Measurements from ENCODE around the gene SLC6A7.
A peak's percentile ranks its signal among the peaks of the same experiment; 100 is the strongest.

Gene SLC6A7

DNA sequence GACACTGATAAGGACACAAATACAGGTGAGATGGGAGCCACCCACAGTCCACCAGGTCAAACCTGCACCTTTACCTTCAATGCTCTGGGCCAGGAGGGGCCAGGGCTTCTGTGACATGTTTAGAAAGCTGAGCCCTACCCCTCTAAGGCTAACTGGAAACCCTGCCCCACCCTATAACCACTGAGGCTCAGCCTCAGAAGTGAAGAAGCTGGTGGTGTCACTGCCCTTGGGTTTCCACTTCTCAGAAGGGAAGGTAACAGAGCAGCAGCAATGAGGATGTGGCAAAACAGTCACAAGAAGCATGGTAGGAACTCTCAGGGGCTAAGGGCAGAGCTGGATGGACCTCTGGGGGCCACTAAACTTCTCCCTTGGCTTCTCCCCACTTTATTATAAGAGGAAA is 40.2 kb upstream of the SLC6A7 start:
- no peak for DNase-seq (ENCODE audit: low read depth)
- TF ChIP-seq, protein P1, sequence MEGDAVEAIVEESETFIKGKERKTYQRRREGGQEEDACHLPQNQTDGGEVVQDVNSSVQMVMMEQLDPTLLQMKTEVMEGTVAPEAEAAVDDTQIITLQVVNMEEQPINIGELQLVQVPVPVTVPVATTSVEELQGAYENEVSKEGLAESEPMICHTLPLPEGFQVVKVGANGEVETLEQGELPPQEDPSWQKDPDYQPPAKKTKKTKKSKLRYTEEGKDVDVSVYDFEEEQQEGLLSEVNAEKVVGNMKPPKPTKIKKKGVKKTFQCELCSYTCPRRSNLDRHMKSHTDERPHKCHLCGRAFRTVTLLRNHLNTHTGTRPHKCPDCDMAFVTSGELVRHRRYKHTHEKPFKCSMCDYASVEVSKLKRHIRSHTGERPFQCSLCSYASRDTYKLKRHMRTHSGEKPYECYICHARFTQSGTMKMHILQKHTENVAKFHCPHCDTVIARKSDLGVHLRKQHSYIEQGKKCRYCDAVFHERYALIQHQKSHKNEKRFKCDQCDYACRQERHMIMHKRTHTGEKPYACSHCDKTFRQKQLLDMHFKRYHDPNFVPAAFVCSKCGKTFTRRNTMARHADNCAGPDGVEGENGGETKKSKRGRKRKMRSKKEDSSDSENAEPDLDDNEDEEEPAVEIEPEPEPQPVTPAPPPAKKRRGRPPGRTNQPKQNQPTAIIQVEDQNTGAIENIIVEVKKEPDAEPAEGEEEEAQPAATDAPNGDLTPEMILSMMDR (IDR thresholded peaks at IDR 0.05; ENCODE audit: insufficient read depth, low read depth, low read length, missing control alignments), result no peak
- no peak overlapping the region for H3K4me3 ChIP-seq (ENCODE audit: low read length)

DNA sequence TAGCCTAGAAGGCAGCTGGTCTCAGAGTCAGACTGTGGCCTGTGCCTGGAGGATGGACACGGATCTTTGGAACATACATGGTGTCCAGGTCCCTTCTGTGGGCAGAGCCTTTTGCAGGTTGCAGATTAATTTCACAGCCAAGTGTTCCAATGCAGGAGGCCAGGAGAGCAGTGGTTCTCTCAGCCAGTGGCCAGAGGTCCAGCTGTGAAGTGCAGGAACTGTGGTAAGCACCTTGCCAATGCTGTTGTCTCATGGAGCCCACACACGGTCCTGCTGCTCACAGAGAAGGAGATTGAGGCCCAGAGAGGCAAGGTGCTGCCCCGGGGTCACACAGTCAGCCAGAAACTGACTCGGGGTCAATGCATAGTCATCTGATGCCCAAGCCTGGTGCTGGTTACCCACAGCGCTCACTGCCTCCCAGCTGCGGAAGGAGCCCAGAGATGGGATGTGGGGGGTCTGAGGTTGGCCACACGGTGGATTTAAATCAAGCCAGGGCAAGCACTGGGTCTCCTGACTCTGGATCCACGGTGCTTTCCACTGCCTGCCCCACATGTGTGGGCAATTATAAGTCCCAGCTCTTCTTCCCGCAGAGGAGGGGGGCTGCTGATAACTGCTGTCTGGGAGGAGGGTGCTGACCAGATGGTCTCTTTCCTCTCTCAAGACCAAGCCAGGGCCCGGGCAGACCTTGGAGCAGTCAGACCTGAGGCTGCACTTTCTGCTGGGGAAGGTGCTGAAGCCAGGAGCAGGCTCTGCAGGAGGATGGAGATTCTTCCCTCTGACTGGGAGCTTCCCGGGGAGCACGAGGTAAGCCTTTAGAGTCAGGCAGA is 37.0 kb upstream of the SLC6A7 start:
- no peak for DNase-seq (ENCODE audit: low read depth)
- H3K4me3 ChIP-seq (ENCODE audit: low read length), result no peak overlapping the region
- TF ChIP-seq, protein P1 (IDR thresholded peaks at IDR 0.05; ENCODE audit: insufficient read depth, low read depth, low read length, missing control alignments), result no peak

DNA sequence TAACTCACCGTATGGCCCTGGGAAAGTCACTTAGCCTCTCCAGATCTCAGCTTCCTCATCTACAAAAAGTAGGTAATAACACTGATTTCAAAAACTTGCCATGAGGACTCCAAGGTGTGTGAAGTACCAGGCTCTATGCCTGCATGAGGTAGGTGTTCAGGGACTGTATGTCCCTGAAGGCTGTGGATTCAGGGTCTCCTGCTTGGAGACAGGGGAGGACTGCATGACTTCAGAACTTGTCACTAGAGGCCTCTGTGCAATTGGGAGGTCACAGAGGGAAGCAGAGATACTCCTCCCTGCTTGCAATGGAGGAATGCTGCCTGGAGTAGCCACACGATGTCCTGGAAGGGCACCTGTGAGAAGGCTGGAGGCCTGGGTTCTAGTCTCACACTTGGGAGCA is 36.4 kb upstream of the SLC6A7 start:
- TF ChIP-seq, protein P1 (IDR thresholded peaks at IDR 0.05; ENCODE audit: insufficient read depth, low read depth, low read length, missing control alignments), result no peak
- H3K4me3 ChIP-seq (ENCODE audit: low read length), result no peak overlapping the region
- no peak for DNase-seq (ENCODE audit: low read depth)

DNA sequence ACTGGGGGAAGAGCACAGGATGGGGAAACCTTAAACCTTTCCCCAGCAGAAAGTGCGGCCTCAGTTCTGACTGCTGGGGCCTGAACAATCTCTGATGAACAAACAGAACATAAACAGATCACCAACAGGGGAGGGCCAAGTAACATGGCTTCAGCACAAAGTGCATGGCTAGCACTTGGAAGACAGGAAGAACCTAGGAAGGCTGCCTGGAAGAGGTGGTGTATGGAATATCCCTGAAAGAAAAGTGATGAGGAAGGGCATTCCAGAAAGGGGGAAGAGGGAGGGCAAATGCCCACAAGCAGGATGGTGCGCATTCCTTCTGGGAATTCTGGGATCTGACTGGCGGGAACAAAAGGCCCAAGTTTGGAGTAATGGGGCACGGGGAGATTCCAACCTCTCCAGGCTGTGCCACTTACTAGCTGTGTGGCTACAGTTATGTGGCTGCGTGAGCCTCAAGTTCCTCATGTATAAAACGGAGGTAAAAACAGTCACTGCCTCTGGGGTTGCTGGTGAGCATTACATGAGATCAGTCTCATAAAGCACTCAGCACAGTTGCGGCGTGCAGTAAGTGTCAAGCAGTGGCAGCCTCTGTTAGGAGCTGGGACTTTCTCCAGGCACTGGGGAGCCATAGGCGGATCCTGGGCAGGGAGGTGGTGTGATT is 35.8 kb upstream of the SLC6A7 start:
- DNase-seq (ENCODE audit: low read depth), result no peak
- no peak overlapping the region for H3K4me3 ChIP-seq (ENCODE audit: low read length)
- TF ChIP-seq, protein P1 (IDR thresholded peaks at IDR 0.05; ENCODE audit: insufficient read depth, low read depth, low read length, missing control alignments), result no peak

DNA sequence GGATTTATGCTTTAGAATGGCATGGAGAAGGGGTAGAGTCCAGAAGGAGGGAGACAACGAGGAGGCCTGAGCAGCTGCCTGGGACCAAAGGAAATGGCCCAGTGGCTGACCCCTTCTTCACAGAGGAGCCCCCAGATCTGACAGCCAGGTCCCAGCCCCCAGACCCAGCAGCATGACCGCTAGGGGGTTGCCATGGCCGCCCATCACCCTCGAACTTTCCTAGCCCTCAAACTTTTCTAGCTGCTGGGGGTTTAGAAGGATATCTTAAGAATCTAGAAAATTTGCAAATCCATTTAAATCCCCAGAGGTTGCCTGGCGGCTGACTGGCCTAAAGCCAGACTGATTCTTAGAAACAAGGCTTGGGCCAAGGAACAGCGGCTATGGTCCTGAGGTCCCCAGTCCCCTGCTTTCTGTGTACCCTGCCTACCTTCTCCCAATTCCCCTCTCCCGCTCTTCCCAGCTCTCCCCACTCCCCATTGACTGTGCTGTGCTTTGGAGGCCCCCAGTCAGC is 35.2 kb upstream of the SLC6A7 start:
- TF ChIP-seq, protein P1 (IDR thresholded peaks at IDR 0.05; ENCODE audit: insufficient read depth, low read depth, low read length, missing control alignments), result no peak
- no peak for DNase-seq (ENCODE audit: low read depth)
- H3K4me3 ChIP-seq (ENCODE audit: low read length), result no peak overlapping the region

DNA sequence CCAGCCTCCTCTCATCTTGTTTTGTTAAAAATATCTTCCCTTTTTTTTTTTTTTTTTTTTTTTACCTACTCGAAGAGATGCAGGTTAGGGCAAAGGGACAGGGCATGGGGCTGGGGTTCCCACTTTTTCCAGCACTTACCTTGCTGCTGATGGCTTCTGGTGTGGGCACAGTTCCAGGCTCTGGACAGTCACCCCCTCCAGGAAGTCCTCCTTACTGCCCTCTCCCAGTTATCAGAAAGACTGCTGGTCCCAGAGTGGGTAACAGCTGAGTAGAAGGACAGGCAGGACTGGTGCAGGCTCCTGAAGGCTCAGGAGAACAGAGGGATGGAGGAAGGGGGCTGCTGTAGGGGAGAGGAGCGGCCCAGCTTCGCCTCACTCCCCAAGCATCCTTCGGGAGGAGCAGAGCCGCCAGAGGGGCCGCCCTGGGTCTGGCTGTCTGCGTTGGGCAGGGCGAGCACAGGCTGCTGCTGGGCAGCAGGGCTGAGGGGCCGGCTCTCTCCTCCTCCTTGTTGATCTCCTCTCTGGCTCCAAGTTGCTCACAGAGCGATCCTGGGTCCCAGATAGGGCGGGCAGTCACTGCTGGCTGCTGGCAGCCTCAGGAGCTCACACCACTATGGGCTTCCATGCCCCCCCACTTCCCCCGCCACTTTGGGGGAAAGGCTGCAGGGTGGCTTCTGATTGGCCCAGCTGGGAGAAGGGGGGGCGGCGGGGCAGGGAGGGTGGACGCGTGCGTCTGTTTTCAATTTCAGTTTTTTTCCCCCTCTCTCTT is 34.4 kb upstream of the SLC6A7 start, which contains the start of gene PDGFRB:
Gene PDGFRB, minus strand, starts transcription at position 588 of the 769 bp plus-strand sequence. CDS start 18,798 bp downstream, outside the sequence.
- TF ChIP-seq, protein P1 (IDR thresholded peaks at IDR 0.05; ENCODE audit: insufficient read depth, low read depth, low read length, missing control alignments), result no peak
- DNase-seq (ENCODE audit: low read depth), result peak; percentile 8
- H3K4me3 ChIP-seq (ENCODE audit: low read length), result no peak within 1 kb of the TSS

Data from epithelial cell of esophagus (primary cell).